NCI-H1417 (cell line): Measurements from ENCODE around the gene ST6GALNAC2.
A peak's percentile ranks its signal among the peaks of the same experiment; 100 is the strongest.

ENCODE experiments used
- DNase-seq, 3 experiments: peaks; one replicate each; lab custom pipeline; 2025; lab: John Stamatoyannopoulos, UW

The ST6GALNAC2 gene

GRCh38 chr17:76599694-76600460, 14.2 kb upstream of the ST6GALNAC2 start:
- no peak for DNase-seq

- DNase-seq = peak; percentile 58 to 83 (median 68)
These were observed 12.4 kb upstream of the ST6GALNAC2 start for GRCh38 chr17:76598004-76598439.

- DNase-seq = peak; percentile 52 to 88 (median 77)
These were observed 11.7 kb upstream of the ST6GALNAC2 start for GRCh38 chr17:76597156-76598003.

- no peak for DNase-seq
These were observed 9.0 kb upstream of the ST6GALNAC2 start for GRCh38 chr17:76594690-76595089.

- no peak for DNase-seq
These were observed 8.3 kb upstream of the ST6GALNAC2 start for GRCh38 chr17:76593959-76594358.

- DNase-seq = peak; percentile 38 to 68 (median 62)
These were observed 7.7 kb upstream of the ST6GALNAC2 start for GRCh38 chr17:76593384-76593826.

GRCh38 chr17:76588182-76588581, 2.5 kb upstream of the ST6GALNAC2 start:
- no peak for DNase-seq

- DNase-seq = peak; percentile 91 to 96 (median 93)
These were observed 1.3 kb upstream of the ST6GALNAC2 start for GRCh38 chr17:76586741-76587487.

- no peak for DNase-seq
These were observed 519 bp downstream of the ST6GALNAC2 start for GRCh38 chr17:76585033-76585648.

- DNase-seq = peak in 1 of 3 experiments; percentile 43
These were observed 1.1 kb downstream of the ST6GALNAC2 start for GRCh38 chr17:76584427-76585032.

GRCh38 chr17:76582660-76583059, 3.0 kb downstream of the ST6GALNAC2 start:
- no peak for DNase-seq

GRCh38 chr17:76581515-76581914, 4.1 kb downstream of the ST6GALNAC2 start:
- DNase-seq = peak in 1 of 3 experiments; percentile 14

GRCh38 chr17:76579281-76579680, 6.4 kb downstream of the ST6GALNAC2 start:
- no peak for DNase-seq

- DNase-seq = no peak
These were observed 7.3 kb downstream of the ST6GALNAC2 start for GRCh38 chr17:76578376-76578775.

- no peak for DNase-seq
These were observed 7.8 kb downstream of the ST6GALNAC2 start for GRCh38 chr17:76577876-76578275.

- DNase-seq = no peak
These were observed 9.5 kb downstream of the ST6GALNAC2 start for GRCh38 chr17:76576189-76576588.

- DNase-seq = no peak
These were observed 10.1 kb downstream of the ST6GALNAC2 start for GRCh38 chr17:76575570-76575969.

GRCh38 chr17:76574166-76574565, 11.5 kb downstream of the ST6GALNAC2 start:
- DNase-seq = no peak

GRCh38 chr17:76573096-76573495, 12.6 kb downstream of the ST6GALNAC2 start:
- DNase-seq = no peak

- no peak for DNase-seq
These were observed 13.3 kb downstream of the ST6GALNAC2 start for GRCh38 chr17:76572201-76572910.
